ENCODE measurements around the gene CACNA1G. TPM values are rescaled to one million over a fixed set of nuclear protein-coding genes. Genes with fewer than 3 reads are reported as not detected.

The CACNA1G gene
- total and polyA plus RNA-seq, 9 of the 15 experiments (the other 6 are each of a cell fraction or from before 2014, with no cell fraction given) = 0.01 TPM; not detected in 8

- TF ChIP-seq CHD4 (IDR thresholded peaks at IDR 0.05; ENCODE audit: insufficient read depth, insufficient replicate concordance, low read depth, low read length, poor library complexity, severe bottlenecking) (no peak), HDGF (IDR thresholded peaks at IDR 0.05) (no peak), BRF2 (IDR thresholded peaks at IDR 0.05; ENCODE audit: borderline replicate concordance, insufficient read depth, insufficient read length) (no peak), ZNF280B (CRISPR knock-in tag; IDR thresholded peaks at IDR 0.05) (no peak), HDAC3 (IDR thresholded peaks at IDR 0.05; ENCODE audit: borderline replicate concordance, partially characterized antibody) (no peak), HDAC1 (IDR thresholded peaks at IDR 0.05) (no peak), CEBPG (CRISPR knock-in tag; IDR thresholded peaks at IDR 0.05) (no peak), CEBPG (tag; conservative IDR thresholded peaks at IDR 0.05 in 1 of 2, IDR thresholded peaks at IDR 0.05 in 1 of 2) (no peak), ZNF277 (CRISPR knock-in tag; IDR thresholded peaks at IDR 0.05; ENCODE audit: borderline replicate concordance) (no peak), LCOR (CRISPR knock-in tag; IDR thresholded peaks at IDR 0.05) (peak; percentile 48; the same call in 1 of the 2 replicates), ZNF398 (CRISPR knock-in tag; IDR thresholded peaks at IDR 0.05) (no peak), SRSF1 (IDR thresholded peaks at IDR 0.05; ENCODE audit: low read depth, low read length) (no peak), SMARCB1 (IDR thresholded peaks at IDR 0.05; ENCODE audit: insufficient read length, low read depth) (no peak), ZFP91 (CRISPR knock-in tag; IDR thresholded peaks at IDR 0.05) (no peak), ARID2 (IDR thresholded peaks at IDR 0.05) (no peak), ZZZ3 (IDR thresholded peaks at IDR 0.05) (no peak), JUNB (CRISPR knock-in tag; conservative IDR thresholded peaks at IDR 0.05) (no peak), ZNF23 (CRISPR knock-in tag; IDR thresholded peaks at IDR 0.05) (no peak), PKNOX1 (IDR thresholded peaks at IDR 0.05) (peak; percentile 73)
Measured at GRCh38 chr17:50560185-50560824, at the start of gene CACNA1G (continued).
